ENCODE data around the gene TKTL1.
"Not testable (repeated sequence)": the region's sequence is repeated elsewhere in the genome, so short reads cannot be mapped to it uniquely, and the experiment has no call there.

DNA sequence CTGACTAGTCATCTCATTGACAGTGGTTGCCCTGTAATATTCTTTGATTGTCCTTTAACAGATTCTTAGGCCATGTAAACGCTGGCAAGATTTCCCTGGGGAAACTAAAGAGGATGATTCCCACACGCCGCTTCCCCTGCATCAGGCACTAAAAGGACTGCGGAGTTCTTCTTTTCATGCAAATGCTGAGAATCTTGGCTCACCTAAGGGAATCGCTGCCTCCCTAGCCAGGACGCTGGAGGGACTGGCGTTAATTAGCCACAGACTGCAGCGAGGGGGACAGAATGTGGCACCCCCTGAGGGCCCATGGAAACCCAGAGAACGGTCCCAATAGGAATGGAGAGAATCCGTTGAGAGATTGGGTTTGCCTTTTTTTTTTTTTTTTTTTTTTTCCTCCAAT, 9.2 kb upstream of the TKTL1 start:
- TF ChIP-seq, protein P1, sequence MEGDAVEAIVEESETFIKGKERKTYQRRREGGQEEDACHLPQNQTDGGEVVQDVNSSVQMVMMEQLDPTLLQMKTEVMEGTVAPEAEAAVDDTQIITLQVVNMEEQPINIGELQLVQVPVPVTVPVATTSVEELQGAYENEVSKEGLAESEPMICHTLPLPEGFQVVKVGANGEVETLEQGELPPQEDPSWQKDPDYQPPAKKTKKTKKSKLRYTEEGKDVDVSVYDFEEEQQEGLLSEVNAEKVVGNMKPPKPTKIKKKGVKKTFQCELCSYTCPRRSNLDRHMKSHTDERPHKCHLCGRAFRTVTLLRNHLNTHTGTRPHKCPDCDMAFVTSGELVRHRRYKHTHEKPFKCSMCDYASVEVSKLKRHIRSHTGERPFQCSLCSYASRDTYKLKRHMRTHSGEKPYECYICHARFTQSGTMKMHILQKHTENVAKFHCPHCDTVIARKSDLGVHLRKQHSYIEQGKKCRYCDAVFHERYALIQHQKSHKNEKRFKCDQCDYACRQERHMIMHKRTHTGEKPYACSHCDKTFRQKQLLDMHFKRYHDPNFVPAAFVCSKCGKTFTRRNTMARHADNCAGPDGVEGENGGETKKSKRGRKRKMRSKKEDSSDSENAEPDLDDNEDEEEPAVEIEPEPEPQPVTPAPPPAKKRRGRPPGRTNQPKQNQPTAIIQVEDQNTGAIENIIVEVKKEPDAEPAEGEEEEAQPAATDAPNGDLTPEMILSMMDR (IDR thresholded peaks at IDR 0.05; ENCODE audit: insufficient read depth, low read length, poor library complexity, severe bottlenecking) = not testable (repeated sequence)
- not testable (repeated sequence) for TF ChIP-seq EZH2phosphoT487 (conservative IDR thresholded peaks at IDR 0.05; ENCODE audit: low read length)
